GM18861 (cell line): Measurements from ENCODE around the gene CLEC2D.
"Not testable (repeated sequence)": the region's sequence is repeated elsewhere in the genome, so short reads cannot be mapped to it uniquely, and the experiment has no call there.

Experiments
- ATAC-seq: cut with Tn5 transposase; IDR thresholded peaks from one replicate; pipeline ENCODE4 v1.9.1; 2021; ENCODE audit not compliant: unreplicated experiment

CLEC2D gene, protein sequence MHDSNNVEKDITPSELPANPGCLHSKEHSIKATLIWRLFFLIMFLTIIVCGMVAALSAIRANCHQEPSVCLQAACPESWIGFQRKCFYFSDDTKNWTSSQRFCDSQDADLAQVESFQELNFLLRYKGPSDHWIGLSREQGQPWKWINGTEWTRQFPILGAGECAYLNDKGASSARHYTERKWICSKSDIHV

DNA sequence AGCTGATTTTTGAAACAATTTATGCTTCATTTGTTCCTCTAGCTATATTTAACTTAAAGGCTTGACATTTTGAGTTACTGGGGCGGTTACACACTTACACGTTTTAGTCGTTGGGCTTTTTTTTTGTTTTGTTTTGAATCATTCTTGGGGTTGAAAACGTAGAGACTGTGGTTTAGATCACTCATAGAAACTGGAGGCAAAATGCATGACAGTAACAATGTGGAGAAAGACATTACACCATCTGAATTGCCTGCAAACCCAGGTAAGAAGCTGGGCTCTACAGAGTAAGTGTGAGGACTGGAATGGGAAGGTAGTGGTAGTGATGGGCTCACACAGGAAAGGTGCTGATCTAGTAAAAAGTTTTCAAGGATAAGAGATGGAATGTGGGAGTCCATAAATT is at the start of gene CLEC2D:
TSS of gene CLEC2D (plus strand) at position 180 of the 400 bp plus-strand sequence. CDS start at position 202, 22 bp downstream.
- ATAC-seq, result peak; percentile 38

DNA sequence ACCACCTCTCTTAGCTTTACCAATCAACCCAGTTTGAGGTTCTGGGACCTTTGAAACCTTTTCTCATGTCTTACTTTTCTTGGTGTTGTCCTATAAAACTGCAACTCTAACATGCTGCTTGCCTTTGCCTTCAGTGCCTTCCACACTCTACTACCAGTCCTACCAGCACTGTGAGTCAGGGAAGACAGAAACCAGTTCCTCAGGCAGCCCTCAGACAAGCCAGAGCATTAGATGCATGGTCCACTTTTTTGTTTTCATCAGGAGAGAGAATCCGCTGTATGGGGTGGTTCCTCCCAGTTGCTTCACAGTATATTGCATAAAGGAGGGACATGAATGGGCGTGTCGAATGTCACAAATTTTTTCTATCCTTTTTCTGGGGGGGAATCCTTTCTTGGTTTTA is 44.5 kb upstream of the CLEC2D start:
- no peak for ATAC-seq

DNA sequence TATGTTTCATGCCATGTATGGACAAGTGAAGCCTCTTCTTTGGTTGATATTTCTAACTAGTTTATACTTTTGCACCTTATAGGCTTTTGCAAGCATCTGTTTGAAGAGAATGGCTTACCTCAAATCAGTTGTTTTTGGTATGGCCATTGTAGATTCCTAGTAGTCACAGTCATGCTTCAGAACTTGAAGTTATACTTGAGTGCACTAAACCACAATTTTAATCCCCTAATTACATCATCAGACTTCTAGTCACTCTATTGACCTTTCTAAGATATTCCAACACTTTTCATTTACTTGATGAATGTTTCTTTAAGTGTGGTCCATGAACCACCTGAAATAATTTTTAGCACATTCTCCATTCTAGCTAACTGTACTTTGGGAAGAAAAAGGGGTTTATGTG is 43.2 kb upstream of the CLEC2D start:
- no peak for ATAC-seq

DNA sequence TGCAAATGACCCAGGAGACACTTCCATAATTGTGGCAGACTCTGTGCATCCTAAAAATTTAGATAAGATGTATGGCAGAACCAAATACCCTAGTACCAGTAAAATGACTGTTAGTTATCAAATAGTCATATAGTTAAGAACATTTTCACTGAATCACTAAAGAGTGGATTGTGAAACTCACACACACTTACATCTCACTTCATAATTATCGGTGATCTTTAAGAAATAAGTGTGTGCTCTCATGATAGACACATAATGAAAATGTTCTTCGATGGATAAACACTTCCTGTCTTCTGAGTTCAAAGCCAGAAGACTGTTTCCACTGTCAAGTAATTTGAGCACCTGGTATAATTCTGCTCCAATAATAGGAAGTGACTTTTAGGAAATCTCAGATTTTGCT is 42.7 kb upstream of the CLEC2D start:
- ATAC-seq, result no peak

DNA sequence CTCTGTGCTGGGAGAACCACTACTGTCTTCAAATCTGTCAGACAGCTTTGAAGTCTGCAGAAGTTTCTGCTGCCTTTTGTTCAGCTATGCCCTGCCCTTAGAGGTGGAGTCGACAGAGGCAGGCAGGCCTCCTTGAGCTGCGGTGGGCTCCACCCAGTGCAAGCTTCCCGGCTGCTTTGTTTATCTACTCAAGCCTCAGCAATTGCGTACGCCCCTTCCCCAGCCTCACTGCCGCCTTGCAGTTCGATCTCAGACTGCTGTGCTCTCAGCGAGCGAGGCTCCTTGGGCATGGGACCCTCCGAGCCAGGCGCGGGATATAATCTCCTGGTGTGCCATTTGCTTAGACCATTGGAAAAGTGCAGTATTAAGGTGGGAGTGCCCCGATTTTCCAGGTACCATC is 36.7 kb upstream of the CLEC2D start:
- no peak for ATAC-seq

DNA sequence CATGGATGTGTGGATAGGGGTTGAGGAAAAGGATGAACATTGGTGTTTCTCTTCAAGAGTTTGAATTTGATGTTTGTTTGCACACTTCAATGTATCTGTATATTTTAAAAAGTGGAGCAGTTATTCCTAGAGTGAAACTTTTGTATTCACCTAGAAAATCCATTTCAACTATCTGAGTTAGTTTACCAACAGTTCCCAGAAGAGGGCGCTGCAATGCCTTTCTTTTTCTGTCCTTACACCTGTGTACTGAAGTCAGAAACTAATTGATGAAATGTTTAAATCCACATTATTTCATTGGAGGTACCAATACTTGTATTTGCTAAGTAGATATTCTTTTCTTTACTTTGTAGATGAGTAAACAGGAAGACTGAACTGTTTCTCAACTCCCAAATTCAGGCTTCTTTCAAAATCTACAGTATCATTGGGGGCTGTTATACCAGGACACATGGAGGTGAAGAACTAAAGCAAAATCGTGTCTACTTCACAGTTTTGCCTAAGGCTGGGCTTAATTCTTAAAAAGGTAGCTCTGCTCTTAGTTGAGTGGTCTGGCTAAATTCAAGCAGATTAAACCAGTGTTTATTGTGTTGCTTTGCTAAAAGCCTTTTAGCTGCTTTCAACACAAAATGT is 35.2 kb upstream of the CLEC2D start:
- no peak for ATAC-seq

DNA sequence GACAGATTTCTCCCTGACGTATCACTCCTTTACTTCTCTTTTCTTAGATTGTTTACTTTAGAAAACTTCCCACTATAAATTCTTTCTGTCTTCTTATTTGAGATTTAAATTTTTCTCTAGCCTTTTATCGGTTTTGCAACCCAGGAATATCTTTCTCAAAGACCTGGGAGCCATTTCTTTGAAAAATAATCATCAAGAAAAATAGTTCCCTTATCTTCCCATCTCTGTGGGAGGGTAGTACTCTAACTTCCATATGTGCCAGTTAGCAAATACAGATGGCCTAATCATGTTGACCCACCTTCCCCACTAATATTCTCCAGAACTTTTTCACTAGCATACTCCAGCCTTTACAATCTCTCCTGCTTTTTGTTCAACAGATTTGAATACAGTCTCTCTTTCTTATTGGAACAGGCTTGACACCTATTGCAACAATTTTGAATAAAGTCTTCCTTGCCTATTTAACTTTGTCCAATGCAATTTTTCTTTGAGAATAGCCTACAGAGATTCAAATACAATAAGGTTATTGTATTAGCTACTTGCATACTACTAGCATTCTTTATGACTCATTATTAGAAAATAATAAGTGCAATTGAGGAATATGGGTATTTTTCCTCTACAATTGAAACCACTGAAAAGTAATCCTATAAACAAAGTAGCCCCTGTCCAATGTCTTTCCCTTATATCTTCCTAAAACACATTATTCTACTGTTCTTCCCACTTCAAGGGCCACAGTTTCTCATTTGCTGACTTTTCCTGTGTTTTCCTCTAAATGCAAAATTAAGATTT is 34.4 kb upstream of the CLEC2D start:
- ATAC-seq, result no peak

DNA sequence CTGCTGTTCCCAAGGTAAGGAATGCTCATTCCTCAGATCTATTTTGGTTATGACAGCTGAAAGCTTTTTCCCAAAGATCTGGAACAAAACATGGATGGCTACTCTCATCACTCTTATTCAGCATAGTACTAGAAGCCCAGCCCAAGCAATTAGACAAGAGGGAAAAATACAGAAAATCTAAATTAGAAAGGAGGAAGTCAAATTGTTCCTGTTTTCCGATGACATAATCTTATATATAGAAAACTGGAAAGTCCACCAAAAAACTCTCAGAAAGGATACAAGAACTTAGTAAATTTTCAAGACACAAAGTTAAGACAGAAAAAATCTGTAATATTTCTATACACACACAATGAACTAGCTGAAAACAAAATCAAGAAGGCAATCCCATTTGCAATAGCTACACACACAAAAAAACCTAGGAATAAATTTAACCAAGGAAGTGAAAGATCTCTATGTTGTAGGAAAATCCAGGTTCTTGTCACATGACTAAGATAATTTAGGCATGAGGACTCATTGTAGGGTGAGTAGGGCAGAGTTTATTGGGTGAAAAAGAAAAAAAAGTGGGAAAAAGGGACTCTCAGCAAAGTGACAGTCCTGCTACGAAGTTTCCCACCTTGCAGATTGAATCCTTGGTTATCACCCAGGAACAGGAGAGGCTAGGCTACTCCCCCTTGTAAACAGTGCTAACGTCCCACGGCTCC is 33.2 kb upstream of the CLEC2D start:
- no peak for ATAC-seq

DNA sequence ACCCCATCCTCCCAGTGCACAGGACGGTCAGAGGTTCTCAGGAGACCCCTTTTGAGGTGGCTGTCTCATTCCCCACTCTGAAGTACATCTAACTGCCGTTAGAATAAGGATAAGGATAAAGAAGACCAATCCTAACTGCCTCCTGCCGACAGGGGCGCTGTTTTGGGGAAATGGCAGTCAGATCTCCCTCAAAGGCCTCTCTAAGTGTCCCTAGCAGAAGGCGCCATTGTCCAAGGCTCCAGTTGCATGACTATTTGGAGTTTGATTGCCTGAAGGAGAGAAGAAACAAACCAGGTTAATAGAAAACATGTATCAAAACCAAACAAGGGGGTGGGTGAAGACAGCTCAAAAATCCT is 32.7 kb upstream of the CLEC2D start:
- no peak for ATAC-seq

DNA sequence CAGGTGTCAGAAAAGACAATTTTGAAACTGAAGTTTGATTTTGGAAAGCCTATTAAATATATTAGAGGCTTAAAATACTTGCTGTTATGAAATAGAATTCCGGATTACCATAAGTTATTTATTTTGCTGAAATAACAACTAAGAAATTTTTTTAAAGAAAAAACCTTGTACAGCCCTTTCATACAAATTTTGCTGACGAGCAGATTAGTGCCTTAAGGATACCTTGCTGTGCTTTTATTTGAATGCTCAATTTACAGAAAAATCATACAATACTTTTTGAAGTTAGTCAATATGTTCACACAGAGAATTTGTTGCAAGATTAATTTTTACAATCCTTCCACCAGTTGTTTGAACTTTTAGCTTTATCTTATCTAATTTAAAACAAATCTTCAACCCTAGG is 29.5 kb upstream of the CLEC2D start:
- ATAC-seq, result no peak

DNA sequence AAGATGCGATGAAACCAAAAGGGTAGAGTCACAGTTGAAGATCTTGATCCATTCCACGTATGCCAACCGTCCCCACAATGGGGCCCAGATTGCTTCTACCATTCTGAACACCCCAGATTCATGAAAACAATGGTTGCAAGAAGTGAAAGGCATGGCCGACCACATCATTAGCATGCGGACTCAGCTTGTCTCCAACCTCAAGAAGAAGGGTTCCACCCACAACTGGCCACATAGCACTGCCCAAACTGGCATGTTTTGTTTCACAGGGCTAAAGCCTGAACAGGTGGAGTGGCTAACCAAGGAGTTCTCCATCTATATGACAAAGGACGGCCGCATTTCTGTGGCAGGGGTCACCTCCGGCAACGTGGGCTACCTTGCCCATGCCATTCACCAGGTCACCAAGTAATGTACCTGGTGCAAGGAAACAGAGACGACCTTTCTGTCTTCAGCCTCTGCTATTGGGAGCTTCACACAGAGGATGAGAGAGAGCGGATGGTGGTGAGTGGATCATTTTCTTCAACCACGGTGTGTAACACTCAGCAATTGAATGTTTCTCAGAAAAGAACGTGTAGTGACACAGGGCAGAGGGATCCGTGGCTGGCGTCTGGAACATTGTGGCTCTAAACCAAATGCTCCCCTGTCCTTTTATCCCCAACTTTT is 26.8 kb upstream of the CLEC2D start:
- ATAC-seq, result no peak

DNA sequence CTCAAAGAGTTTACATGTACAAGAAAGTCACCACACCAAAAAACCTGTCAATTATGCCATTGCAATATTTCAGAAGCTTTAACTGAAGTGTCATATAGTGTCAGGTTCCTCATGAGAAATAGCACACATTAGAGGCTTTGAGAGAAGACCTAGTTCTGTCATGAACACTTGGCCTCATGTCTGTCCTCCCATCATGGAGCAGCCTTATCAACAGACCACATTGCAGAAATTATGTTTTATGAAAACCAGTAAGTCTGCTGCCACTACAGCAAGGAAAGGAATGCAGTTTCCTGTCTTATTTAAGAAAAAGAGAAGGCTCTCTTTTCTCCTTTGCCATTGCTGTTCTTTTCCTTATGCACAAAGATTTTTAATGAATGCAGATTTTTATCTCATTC is 26.2 kb upstream of the CLEC2D start:
- ATAC-seq, result no peak

DNA sequence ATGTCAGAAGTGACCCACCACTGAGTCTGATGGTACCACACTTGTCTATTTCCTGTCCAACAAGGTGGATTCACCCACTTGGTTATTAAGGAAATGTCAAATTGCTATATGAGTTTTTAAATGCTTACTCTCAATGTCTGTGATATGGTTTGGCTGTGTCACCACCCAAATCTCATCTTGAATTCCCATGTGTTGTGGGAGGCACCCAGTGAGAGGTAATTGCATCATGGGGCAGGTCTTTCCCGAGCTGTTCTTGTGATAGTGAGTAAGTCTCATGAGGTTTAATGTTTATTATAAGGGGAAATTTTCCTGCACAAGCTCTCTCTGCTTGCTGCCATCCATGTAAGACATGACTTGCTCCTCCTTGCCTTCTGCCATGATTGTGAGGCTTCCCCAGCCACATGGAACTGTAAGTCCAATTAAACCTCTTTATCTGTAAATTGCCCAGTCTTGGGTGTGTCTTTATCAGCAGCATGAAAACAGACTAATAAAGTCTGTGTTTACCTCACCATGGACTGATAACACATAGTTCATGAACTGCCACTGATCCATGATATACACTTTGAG is 24.4 kb upstream of the CLEC2D start:
- ATAC-seq, result not testable (repeated sequence)

DNA sequence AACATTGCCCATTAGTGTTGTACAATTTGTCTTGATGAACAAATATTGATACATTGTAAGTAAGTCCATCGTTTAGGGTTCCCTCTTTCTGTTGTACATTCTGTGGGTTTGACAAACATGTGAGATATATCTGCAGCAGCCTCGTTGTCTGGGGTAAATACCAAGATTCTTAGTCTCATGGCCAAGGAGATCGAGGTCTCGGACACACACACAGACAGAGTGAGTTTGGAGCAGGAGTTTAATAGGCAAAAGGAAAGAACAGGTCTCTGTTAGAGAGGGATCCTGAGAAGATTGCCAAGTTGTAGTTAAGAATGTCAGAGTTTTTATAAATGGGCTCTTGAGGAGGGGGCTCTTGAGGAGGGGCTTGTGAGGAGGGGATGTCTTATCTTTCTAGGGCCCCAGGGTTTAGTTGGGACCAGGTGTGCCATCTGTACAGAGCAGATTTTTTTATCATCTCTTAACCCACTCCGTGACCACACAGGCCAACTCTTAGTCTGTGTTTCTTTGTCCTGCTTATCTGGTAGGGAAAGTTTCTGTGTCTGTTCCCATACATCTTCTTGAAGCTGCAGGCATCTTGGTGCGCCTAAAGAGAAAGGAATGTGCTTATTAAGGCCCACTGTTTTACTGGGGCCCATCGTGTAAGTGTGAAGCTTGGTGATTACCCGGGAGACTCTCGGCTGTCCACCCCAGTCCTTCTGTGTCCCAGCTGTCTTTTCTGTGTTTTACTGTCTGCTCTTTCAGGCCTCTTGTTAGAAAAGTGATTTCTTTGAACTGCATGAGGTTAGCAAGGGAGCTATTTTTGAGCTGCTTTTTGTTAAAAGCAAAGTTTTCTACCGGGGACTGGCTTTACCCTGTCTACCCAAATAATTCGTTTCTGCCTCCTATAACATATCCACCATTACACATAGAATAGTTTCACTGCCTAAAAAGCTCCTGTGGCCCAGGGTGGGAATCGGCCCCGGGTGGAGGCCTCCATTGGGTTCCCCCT is 22.4 kb upstream of the CLEC2D start:
- ATAC-seq, result no peak

DNA sequence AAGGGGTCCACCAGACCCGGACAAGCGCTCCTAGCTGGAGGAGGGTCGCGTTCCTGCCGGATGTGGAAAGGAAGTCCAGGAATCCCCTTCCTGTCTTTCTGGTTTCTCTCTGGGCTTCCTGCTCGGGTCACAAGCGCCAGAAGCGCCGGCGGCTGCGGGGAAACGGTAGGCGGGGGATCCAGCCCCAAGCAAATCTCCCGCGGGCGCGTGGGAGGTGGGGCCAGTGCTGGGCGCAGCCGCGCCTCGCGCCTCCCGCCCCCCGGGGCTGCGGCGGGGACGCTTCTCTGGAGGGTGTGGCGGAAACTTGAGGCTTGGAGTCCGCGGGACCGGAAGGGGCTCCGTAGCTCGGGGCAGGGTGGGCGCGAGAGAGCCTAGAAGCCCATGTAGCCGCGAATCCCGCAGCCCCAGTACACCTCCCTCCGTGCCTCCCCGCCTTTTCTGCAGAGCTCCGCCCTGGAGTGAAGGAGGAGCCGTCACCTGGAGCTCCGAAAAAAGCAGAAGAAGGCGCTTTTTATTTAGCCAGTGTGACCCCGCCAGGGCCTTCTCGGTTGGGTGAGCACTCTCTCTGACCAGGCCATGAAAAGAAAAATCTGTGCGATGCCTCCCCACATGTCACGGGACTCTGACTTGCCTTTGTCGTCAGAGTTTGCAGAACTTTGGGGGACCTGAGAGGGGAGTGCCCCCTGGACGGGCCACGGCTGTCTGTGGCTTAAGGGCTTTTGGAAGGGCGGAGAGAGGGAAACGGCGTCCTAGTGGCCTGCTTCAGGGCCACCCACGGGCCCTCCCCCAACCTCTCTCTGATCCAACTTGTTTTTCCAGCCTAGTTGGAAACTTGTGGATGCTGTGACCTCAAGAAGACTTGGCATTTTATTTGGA is 21.4 kb upstream of the CLEC2D start:
- peak; percentile 49 for ATAC-seq

DNA sequence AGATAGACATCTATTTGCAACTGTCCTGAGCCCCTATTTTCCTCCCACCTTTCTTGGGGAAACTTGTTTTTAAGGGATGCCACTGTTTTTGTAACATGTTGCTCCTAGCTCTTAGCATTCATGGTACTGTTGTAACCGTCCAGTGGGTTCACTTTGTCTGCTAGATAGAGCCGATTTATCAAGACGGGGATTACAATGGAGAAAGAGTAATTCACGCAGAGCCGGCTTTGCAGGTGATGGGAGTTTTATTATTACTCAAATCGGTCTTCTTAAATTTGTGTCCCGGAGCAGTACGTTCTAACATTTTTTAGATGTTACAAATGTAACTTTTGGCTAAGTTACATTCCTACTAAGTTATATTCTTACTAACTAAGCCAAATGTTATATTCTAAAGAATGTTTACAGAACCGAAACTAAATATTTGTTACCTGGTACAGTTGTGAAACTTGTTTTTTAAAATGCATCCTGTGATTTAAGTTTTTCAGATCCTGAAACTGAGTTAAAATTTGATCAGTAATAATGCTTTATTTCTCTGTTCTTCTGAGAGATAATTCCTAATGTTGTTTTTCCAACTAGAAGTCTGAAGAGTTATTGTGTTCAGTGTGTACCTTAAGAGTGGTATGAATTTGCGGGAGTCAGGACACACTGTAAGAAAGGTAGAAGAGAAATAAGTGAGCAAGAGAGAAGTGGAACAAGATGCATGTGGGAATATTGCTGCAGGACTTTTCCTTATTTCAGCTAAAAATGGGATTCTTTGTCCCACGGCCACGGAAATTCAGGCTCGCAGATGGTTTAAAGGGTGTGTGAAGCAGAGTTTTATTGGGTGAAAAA is 20.6 kb upstream of the CLEC2D start:
- ATAC-seq, result no peak

DNA sequence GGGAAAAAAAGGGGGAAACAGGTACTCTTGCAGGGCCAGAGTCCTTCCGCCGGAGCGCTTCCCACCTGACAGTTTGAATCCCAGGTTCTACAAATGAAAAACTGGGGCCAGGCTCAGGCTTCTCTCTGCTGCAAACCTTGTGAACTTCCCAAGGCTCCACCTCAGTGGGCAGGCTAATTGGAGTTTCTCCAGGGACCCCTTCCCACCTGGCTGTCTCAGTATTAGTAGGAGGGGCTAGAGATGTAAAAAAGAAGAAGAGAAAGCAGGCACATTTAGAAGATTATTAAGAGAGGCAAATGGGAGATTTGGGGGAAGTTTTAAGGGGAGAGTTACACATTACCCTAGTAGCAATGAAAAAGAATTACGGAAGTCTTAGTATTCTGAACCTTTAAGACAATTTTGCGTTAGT is 20.0 kb upstream of the CLEC2D start:
- no peak for ATAC-seq

DNA sequence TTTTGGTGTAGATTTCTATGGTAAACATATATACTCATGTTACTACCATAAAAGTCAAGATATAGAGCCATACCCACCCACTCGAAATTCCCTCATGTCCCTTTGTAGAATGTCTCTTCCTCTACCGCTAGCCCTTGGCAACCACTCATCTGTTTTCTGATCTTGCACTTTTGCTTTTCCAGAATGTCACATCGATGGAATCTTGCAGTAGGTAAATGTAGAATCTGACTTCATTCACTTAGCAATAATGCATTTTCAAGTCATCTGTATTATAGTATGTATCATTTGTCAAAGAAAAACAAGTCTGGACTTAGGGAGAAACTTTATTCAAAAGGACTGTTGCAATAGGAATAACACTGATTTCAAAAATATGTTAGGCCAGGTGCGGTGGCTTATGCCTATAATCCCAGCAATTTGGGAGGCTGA is 19.3 kb upstream of the CLEC2D start:
- ATAC-seq, result no peak
